ENCODE data around the gene TELO2.

- TF ChIP-seq CTCF (IDR thresholded peaks at IDR 0.05; ENCODE audit: low read length) = no peak
- TF ChIP-seq EZH2 (IDR thresholded peaks at IDR 0.05; ENCODE audit: borderline replicate concordance, low read length) = no peak
These were observed 47.3 kb downstream of the TELO2 start for GRCh38 chr16:1540556-1540855.
